GM12878 (cell line): ENCODE measurements around the gene TMEM132D. TPM values are rescaled to one million over a fixed set of nuclear protein-coding genes. Genes with fewer than 3 reads are reported as not detected.

Source experiments
- CBX5 ChIP-seq: sonication (generic); IDR thresholded peaks from 2 replicates; pipeline ENCODE4 v1.6.1; 2016; ENCODE audit warnings: low read depth, moderate library complexity, mild to moderate bottlenecking, inconsistent platforms
- POLR2AphosphoS5 ChIP-seq: IDR thresholded peaks from 2 replicates; pipeline ENCODE4 v1.6.1; 2011; ENCODE audit warnings: mild to moderate bottlenecking, low read length, inconsistent platforms
- POU2F2 ChIP-seq: IDR thresholded peaks from 3 replicates; pipeline ENCODE4 v1.6.1; 2011; ENCODE audit warnings: low read depth, mild to moderate bottlenecking, low read length, borderline replicate concordance
- TCF7 ChIP-seq: IDR thresholded peaks from 2 replicates; pipeline ENCODE4 v1.6.1; 2014; ENCODE audit warnings: antibody characterized with exemption, borderline replicate concordance
- polyA plus RNA-seq, 11 experiments: library from polyadenylated mRNA; depleted of rRNA in 4 of 11; unstranded in 6 of 11; stranded (reverse) in 5 of 11; fragments of >200 nt; fragmentation: Nextera tagmentation in 4 of 11; fragmentation: Illumina TruSeq in 1 of 11; extraction: Ambion mirVana in 4 of 11; extraction: Trizol in 1 of 11; gene quantifications; 1 replicate in 1 of 11; 2 replicates in 10 of 11; pipeline versions ENCODE4 v1.2.1 to v1.2.3, GENCODE V29; 2011 to 2016; ENCODE audit warnings: inconsistent platforms in 2 of 11, missing spikeins in 2 of 11, low read depth in 1 of 11
- total RNA-seq, 4 experiments: library from RNA; depleted of rRNA in 3 of 4; stranded (reverse); fragments of >200 nt in 3 of 4; fragmentation: Illumina TruSeq in 1 of 4; extraction: Trizol in 1 of 4; gene quantifications; 2 replicates each; pipeline versions ENCODE4 v1.2.1 to v1.2.3, GENCODE V29; 2013 to 2021
- TF ChIP-seq, protein P1 (sequence below): fragments of 450-650 bp; IDR thresholded peaks from 2 replicates; pipeline ENCODE4 v1.6.1; 2014; ENCODE audit warnings: mild to moderate bottlenecking
- TF ChIP-seq, protein P2 (sequence below): IDR thresholded peaks from 2 replicates; pipeline ENCODE4 v1.6.1; 2011; ENCODE audit warnings: borderline replicate concordance, low read depth, mild to moderate bottlenecking, moderate library complexity, mixed read lengths, low read length; ENCODE audit not compliant: insufficient read depth; ENCODE audit errors: extremely low read length
- TF ChIP-seq, protein P3 (sequence below): IDR thresholded peaks from 2 replicates; pipeline ENCODE4 v1.6.1; 2012; ENCODE audit warnings: low read depth, low read length, improper control_type of control experiment
- TF ChIP-seq, protein P4 (sequence below): fragments of 450-650 bp; formaldehyde crosslinking; IDR thresholded peaks from 2 replicates; pipeline ENCODE4 v1.4.0; 2022; ENCODE audit warnings: mild to moderate bottlenecking, moderate library complexity

The TMEM132D gene
- total and polyA plus RNA-seq, 10 of the 15 experiments (the other 5 are each of a cell fraction or from before 2014, with no cell fraction given), result under 0.01 to 0.12 (median 0.02) TPM; not detected in 3

DNA sequence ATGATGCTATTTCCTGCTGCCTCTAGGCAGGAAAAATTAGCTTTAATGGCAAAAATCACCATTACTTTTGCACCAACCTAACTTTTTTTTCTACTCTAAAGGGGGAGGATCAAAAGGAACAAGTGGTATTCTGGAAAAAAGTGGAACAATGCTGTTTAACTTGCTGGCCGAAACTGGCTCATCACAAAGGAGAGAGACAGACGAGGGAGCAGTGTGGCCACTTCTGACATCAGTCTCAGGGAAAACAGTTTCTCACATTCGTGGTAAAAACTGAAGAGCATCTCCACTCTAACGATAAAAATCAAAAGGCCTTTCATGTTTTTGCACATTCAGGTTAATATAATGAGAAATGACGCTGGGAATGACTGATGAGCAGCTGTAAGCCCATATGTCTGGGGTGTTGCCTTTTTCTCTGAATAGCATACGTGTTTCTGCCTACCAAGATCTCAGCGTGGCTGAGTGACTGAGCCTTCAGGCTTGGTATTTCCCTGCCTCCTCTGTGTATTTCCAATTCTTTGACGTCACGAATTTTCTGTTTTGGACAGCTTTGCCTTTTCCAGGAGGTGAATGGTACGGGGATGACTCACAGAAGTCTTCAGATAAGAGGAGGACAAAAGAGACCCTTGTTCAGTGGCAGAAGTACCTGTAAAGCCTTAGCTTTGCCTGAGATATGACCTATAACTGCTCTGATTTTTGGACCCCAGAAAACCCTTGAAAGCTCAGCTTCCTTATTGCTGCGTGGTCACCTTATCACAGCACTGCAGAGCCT lies 691.8 kb downstream of the TMEM132D start (continued):
- TF ChIP-seq, protein P1, sequence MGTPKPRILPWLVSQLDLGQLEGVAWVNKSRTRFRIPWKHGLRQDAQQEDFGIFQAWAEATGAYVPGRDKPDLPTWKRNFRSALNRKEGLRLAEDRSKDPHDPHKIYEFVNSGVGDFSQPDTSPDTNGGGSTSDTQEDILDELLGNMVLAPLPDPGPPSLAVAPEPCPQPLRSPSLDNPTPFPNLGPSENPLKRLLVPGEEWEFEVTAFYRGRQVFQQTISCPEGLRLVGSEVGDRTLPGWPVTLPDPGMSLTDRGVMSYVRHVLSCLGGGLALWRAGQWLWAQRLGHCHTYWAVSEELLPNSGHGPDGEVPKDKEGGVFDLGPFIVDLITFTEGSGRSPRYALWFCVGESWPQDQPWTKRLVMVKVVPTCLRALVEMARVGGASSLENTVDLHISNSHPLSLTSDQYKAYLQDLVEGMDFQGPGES, result no peak
- TF ChIP-seq, protein P2, sequence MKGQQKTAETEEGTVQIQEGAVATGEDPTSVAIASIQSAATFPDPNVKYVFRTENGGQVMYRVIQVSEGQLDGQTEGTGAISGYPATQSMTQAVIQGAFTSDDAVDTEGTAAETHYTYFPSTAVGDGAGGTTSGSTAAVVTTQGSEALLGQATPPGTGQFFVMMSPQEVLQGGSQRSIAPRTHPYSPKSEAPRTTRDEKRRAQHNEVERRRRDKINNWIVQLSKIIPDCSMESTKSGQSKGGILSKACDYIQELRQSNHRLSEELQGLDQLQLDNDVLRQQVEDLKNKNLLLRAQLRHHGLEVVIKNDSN, result no peak
- TF ChIP-seq, protein P3, sequence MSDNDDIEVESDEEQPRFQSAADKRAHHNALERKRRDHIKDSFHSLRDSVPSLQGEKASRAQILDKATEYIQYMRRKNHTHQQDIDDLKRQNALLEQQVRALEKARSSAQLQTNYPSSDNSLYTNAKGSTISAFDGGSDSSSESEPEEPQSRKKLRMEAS, result no peak
- TF ChIP-seq, protein P4, sequence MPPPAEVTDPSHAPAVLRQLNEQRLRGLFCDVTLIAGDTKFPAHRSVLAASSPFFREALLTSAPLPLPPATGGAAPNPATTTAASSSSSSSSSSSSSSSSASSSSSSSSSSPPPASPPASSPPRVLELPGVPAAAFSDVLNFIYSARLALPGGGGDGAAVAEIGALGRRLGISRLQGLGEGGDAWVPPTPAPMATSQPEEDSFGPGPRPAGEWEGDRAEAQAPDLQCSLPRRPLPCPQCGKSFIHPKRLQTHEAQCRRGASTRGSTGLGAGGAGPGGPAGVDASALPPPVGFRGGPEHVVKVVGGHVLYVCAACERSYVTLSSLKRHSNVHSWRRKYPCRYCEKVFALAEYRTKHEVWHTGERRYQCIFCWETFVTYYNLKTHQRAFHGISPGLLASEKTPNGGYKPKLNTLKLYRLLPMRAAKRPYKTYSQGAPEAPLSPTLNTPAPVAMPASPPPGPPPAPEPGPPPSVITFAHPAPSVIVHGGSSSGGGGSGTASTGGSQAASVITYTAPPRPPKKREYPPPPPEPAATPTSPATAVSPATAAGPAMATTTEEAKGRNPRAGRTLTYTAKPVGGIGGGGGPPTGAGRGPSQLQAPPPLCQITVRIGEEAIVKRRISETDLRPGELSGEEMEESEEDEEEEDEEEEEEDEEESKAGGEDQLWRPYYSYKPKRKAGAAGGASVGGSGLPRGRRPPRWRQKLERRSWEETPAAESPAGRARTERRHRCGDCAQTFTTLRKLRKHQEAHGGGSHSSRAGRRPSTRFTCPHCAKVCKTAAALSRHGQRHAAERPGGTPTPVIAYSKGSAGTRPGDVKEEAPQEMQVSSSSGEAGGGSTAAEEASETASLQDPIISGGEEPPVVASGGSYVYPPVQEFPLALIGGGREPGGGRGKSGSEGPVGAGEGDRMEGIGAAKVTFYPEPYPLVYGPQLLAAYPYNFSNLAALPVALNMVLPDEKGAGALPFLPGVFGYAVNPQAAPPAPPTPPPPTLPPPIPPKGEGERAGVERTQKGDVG (CRISPR knock-in tag), result no peak
- TF ChIP-seq CBX5 (no peak), TCF7 (no peak), POLR2AphosphoS5 (no peak), POU2F2 (no peak)
